Erythroblast (primary cell): ENCODE measurements around the gene SPAG16.

Source experiments
- GATA1 ChIP-seq: IDR thresholded peaks from 2 replicates; pipeline ENCODE4 v1.6.1; 2011; ENCODE audit warnings: low read depth, mild to moderate bottlenecking, control low read depth, low read length, moderate library complexity
- POLR2A ChIP-seq: IDR thresholded peaks from 2 replicates; pipeline ENCODE4 v1.6.1; 2011; ENCODE audit warnings: mild to moderate bottlenecking, low read length

- TF ChIP-seq POLR2A (no peak), GATA1 (no peak)
Measured at GRCh38 chr2:213959589-213959988, 675.3 kb downstream of the SPAG16 start.
